ENCODE measurements around the gene DCN.

DCN gene

GRCh38 chr12:91127751-91128150 is 54.9 kb downstream of the DCN start:
- H3K4me3 ChIP-seq (ENCODE audit: low read length): no peak overlapping the region

DNA sequence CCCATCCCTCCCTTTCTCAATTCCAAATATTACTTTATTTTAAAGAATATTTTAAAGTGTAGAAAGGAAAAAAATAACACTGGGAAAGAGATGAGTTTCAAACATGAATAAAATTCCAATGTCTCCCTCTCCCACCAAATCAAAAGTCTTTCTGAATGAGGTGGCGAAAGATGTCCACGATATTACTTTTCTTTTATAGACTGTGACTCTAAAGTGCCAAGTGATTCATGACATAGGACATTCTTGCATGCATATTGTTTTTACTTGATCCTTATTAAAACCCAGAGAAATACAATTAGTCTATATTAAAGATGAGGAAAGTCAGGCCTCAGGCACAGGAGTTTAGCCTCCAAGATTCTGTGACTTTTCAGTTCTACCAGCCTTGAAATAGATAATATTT is 55.3 kb downstream of the DCN start:
- no peaks in the 10 kb centered on the region for H3K36me3 ChIP-seq (replicated peaks; ENCODE audit: low read depth, low read length)
- H3K27ac ChIP-seq (ENCODE audit: low read length): no peak overlapping the region
- no peak overlapping the region for H2AFZ ChIP-seq (ENCODE audit: low read depth, low read length)

More at GRCh38 chr12:91127751-91128150, 54.9 kb downstream of the DCN start:
- no peak for TF ChIP-seq EZH2phosphoT487 (IDR thresholded peaks at IDR 0.05; ENCODE audit: low read depth)
- TF ChIP-seq, protein P1, sequence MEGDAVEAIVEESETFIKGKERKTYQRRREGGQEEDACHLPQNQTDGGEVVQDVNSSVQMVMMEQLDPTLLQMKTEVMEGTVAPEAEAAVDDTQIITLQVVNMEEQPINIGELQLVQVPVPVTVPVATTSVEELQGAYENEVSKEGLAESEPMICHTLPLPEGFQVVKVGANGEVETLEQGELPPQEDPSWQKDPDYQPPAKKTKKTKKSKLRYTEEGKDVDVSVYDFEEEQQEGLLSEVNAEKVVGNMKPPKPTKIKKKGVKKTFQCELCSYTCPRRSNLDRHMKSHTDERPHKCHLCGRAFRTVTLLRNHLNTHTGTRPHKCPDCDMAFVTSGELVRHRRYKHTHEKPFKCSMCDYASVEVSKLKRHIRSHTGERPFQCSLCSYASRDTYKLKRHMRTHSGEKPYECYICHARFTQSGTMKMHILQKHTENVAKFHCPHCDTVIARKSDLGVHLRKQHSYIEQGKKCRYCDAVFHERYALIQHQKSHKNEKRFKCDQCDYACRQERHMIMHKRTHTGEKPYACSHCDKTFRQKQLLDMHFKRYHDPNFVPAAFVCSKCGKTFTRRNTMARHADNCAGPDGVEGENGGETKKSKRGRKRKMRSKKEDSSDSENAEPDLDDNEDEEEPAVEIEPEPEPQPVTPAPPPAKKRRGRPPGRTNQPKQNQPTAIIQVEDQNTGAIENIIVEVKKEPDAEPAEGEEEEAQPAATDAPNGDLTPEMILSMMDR (IDR thresholded peaks at IDR 0.05; ENCODE audit: low read depth, low read length): no peak
- H2AFZ ChIP-seq (ENCODE audit: low read depth, low read length): no peak overlapping the region
- no peak overlapping the region for H3K9ac ChIP-seq (ENCODE audit: low read length)
- H3K9me3 ChIP-seq (ENCODE audit: insufficient read depth, low read length): no peaks in the 10 kb centered on the region
- H3K79me2 ChIP-seq (ENCODE audit: low read length): no peaks in the 10 kb centered on the region
- no peak overlapping the region for H3K27ac ChIP-seq (ENCODE audit: low read length)
- H3K36me3 ChIP-seq (replicated peaks; ENCODE audit: low read depth, low read length): no peaks in the 10 kb centered on the region
- H3K4me1 ChIP-seq (ENCODE audit: low read length): 0 out of 2 replicates have a peak, but pooled peaks cover 3% of the 10 kb centered on the region
- no peak overlapping the region for H3K4me2 ChIP-seq (ENCODE audit: low read length)
- no peaks in the 10 kb centered on the region for H4K20me1 ChIP-seq (ENCODE audit: insufficient read depth, low read length)
- no peaks in the 10 kb centered on the region for H3K27me3 ChIP-seq (ENCODE audit: low read depth, low read length)

GRCh38 chr12:91126516-91126915 is 56.1 kb downstream of the DCN start:
- H3K27ac ChIP-seq (ENCODE audit: low read length): no peak overlapping the region
- no peak overlapping the region for H3K4me2 ChIP-seq (ENCODE audit: low read length)
- H3K9ac ChIP-seq (ENCODE audit: low read length): no peak overlapping the region
- H3K79me2 ChIP-seq (ENCODE audit: low read length): no peaks in the 10 kb centered on the region
- no peak overlapping the region for H2AFZ ChIP-seq (ENCODE audit: low read depth, low read length)
- no peaks in the 10 kb centered on the region for H3K27me3 ChIP-seq (ENCODE audit: low read depth, low read length)
- no peaks in the 10 kb centered on the region for H3K9me3 ChIP-seq (ENCODE audit: insufficient read depth, low read length)
- H3K4me1 ChIP-seq (ENCODE audit: low read length): 0 out of 2 replicates have a peak, but pooled peaks cover 3% of the 10 kb centered on the region
- TF ChIP-seq, protein P1 (IDR thresholded peaks at IDR 0.05; ENCODE audit: low read depth, low read length): no peak
- no peak for TF ChIP-seq EZH2phosphoT487 (IDR thresholded peaks at IDR 0.05; ENCODE audit: low read depth)
- H3K4me3 ChIP-seq (ENCODE audit: low read length): no peak overlapping the region
- H4K20me1 ChIP-seq (ENCODE audit: insufficient read depth, low read length): no peaks in the 10 kb centered on the region
- H3K36me3 ChIP-seq (replicated peaks; ENCODE audit: low read depth, low read length): no peaks in the 10 kb centered on the region

More for the DNA sequence above, 55.3 kb downstream of the DCN start:
- 0 out of 2 replicates have a peak, but pooled peaks cover 3% of the 10 kb centered on the region for H3K4me1 ChIP-seq (ENCODE audit: low read length)
- H3K9me3 ChIP-seq (ENCODE audit: insufficient read depth, low read length): no peaks in the 10 kb centered on the region
- H3K4me2 ChIP-seq (ENCODE audit: low read length): no peak overlapping the region
- H4K20me1 ChIP-seq (ENCODE audit: insufficient read depth, low read length): no peaks in the 10 kb centered on the region
- H3K4me3 ChIP-seq (ENCODE audit: low read length): no peak overlapping the region
- no peak overlapping the region for H3K9ac ChIP-seq (ENCODE audit: low read length)
- H3K27me3 ChIP-seq (ENCODE audit: low read depth, low read length): no peaks in the 10 kb centered on the region
- no peak for TF ChIP-seq EZH2phosphoT487 (IDR thresholded peaks at IDR 0.05; ENCODE audit: low read depth)
- TF ChIP-seq, protein P1 (IDR thresholded peaks at IDR 0.05; ENCODE audit: low read depth, low read length): no peak
- H3K79me2 ChIP-seq (ENCODE audit: low read length): no peaks in the 10 kb centered on the region

GRCh38 chr12:91123236-91123916 is 59.2 kb downstream of the DCN start:
- Histone ChIP-seq H2AFZ (ENCODE audit: low read depth, low read length) (no peak overlapping the region), H3K27ac (ENCODE audit: low read length) (no peak overlapping the region), H3K4me3 (ENCODE audit: low read length) (no peak overlapping the region), H3K9ac (ENCODE audit: low read length) (no peak overlapping the region), H3K4me1 (ENCODE audit: low read length) (no peaks in the 10 kb centered on the region), H3K36me3 (replicated peaks; ENCODE audit: low read depth, low read length) (no peaks in the 10 kb centered on the region), H3K4me2 (ENCODE audit: low read length) (no peak overlapping the region), H3K27me3 (ENCODE audit: low read depth, low read length) (no peaks in the 10 kb centered on the region), H3K79me2 (ENCODE audit: low read length) (no peaks in the 10 kb centered on the region), H3K9me3 (ENCODE audit: insufficient read depth, low read length) (no peaks in the 10 kb centered on the region), H4K20me1 (ENCODE audit: insufficient read depth, low read length) (no peaks in the 10 kb centered on the region)
- no peak for TF ChIP-seq EZH2phosphoT487 (IDR thresholded peaks at IDR 0.05; ENCODE audit: low read depth)
- TF ChIP-seq, protein P1 (IDR thresholded peaks at IDR 0.05; ENCODE audit: low read depth, low read length): no peak
